PC-9 (cell line): ENCODE data around the gene SH3TC1.

Source experiments
- EZH2 ChIP-seq: fragments of 200-600 bp; sonication (generic); IDR thresholded peaks from 2 replicates; pipeline ENCODE4 v1.8.0; 2017; ENCODE audit warnings: antibody characterized with exemption, low read depth
- TF ChIP-seq, protein P1 (sequence below): fragments of 200-600 bp; sonication (generic); conservative IDR thresholded peaks from 2 replicates; pipeline ENCODE4 v1.6.1; 2017; ENCODE audit warnings: mixed run types, antibody characterized with exemption, mild to moderate bottlenecking, moderate library complexity

DNA sequence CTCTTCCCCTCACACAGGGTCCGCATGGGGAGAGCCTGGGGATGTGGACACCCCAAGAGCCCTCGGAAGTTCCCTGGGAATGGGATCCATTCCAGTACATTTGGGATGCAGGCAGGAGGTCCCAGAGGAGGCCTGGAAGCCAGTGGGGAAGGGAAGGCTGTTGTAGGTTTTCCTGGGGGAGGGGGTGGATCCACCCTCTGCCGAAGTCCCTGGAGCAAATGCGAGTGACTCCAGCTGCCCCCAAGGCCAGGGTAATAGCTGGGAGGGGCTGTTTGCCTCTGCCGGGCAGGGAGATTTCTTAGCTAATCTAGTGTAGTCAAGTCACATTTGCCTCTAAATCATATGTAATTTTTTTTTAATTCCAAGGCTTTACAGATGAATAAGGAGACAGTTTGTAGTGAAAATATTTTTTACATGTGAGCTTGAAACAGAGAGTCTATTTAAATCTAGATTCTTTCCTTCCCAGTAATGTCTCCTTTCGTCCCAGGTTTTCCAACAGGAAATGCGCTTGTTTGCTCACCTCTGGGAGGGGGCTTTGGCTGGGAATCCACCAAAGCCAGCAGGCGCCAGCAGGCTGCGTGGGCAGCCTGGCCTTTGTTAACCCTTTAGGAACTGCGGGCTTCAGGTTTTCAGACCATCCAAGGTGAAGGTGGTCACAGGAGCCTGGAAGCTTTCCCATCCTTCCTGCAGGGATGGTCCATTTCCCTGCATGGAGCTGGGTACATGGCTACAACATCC, 26.8 kb downstream of the SH3TC1 start:
- TF ChIP-seq, protein P1, sequence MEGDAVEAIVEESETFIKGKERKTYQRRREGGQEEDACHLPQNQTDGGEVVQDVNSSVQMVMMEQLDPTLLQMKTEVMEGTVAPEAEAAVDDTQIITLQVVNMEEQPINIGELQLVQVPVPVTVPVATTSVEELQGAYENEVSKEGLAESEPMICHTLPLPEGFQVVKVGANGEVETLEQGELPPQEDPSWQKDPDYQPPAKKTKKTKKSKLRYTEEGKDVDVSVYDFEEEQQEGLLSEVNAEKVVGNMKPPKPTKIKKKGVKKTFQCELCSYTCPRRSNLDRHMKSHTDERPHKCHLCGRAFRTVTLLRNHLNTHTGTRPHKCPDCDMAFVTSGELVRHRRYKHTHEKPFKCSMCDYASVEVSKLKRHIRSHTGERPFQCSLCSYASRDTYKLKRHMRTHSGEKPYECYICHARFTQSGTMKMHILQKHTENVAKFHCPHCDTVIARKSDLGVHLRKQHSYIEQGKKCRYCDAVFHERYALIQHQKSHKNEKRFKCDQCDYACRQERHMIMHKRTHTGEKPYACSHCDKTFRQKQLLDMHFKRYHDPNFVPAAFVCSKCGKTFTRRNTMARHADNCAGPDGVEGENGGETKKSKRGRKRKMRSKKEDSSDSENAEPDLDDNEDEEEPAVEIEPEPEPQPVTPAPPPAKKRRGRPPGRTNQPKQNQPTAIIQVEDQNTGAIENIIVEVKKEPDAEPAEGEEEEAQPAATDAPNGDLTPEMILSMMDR: no peak
- TF ChIP-seq EZH2: no peak
